DMS53 treated with DMSO at 0.1 percent for 48 hours (cell line): ENCODE measurements around the gene RGS17.

Experiments used
- DNase-seq: peaks from one replicate; lab custom pipeline; 2025; ENCODE audit not compliant: unreplicated experiment; lab: John Stamatoyannopoulos, UW

The RGS17 gene

GRCh38 chr6:152959333-152959732, 171.7 kb downstream of the RGS17 start:
- DNase-seq: no peak

DNA sequence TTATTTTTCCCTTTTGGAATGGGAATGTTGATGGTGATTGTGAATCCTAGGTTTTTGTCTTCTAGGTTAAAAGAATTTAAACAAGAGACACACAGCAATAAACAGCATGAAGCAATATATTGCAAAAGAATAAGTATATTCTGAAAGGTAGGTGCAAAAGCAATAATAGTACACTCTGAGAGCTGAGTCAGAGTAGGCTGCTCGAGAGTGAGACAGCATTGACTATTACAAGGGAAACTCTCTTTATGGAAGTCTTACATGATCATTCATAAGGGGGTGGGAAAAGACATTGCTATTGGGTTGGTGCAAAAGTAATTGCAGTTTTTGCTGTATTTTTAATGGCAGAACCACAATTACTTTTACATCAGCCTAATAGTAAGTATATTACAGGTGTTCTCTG, 173.3 kb downstream of the RGS17 start:
- DNase-seq: no peak
